Activated B cell treated with CpG ODN at 0.5 μM for 24 hours (primary cell): ENCODE measurements around the gene SPEM2. TPM values are rescaled to one million over a fixed set of nuclear protein-coding genes. Genes with fewer than 3 reads are reported as not detected.

Experiments
- ATAC-seq: fragments of 200-7000 bp; cut with Tn5 transposase; one replicate; pipeline ENCODE4 v1.10.0; 2021; ENCODE audit warnings: low read depth, mild to moderate bottlenecking, moderate library complexity
- CTCF ChIA-PET: fragments of 350-600 bp; sonication (Branson Sonifier 250); formaldehyde crosslinking; loops from one replicate; lab custom pipeline; 2021; ENCODE audit warnings: antibody characterized with exemption; lab: Charles Lee
- POLR2A ChIA-PET: fragments of 350-600 bp; sonication (Branson Sonifier 250); formaldehyde crosslinking; loops from one replicate; lab custom pipeline; 2021; ENCODE audit warnings: antibody characterized with exemption; lab: Charles Lee
- DNase-seq: peaks from one replicate; pipeline ENCODE4 v3.0.0; 2022
- H3K27ac Mint-ChIP-seq: one replicate; pipeline ENCODE4 v1.8.0; 2020; ENCODE audit warnings: mixed read lengths
- H3K27me3 Mint-ChIP-seq: one replicate; pipeline ENCODE4 v1.8.0; 2021; ENCODE audit warnings: mixed read lengths
- H3K36me3 Mint-ChIP-seq: one replicate; pipeline ENCODE4 v1.8.0; 2021; ENCODE audit warnings: low read depth, mixed read lengths
- H3K4me1 Mint-ChIP-seq: one replicate; pipeline ENCODE4 v1.8.0; 2021; ENCODE audit warnings: mixed read lengths
- H3K4me3 Mint-ChIP-seq: one replicate; pipeline ENCODE4 v1.8.0; 2020; ENCODE audit warnings: mild to moderate bottlenecking, mixed read lengths
- H3K9me3 Mint-ChIP-seq: one replicate; pipeline ENCODE4 v1.8.0; 2020; ENCODE audit warnings: mixed read lengths
- CTCF ChIP-seq: fragments of 200-600 bp; IDR thresholded peaks from one replicate; pipeline ENCODE4 v1.8.0; 2022; ENCODE audit warnings: antibody characterized with exemption, mild to moderate bottlenecking
- intact Hi-C: fragments of 100-400 bp; cut with micrococcal nuclease; formaldehyde crosslinking; loops from one replicate; pipeline ENCODE4 v1.15.1; 2024
- total RNA-seq: library from RNA; stranded (reverse); gene quantifications from 2 replicates; pipeline ENCODE4 v1.2.3, GENCODE V29; 2022

Gene SPEM2
- total RNA-seq, 1 donor from 2014 or later, result not detected

GRCh38 chr17:7418472-7419152 lies 6.8 kb upstream of the SPEM2 start:
- peaks cover 3% of the 10 kb centered on the region for H3K27me3 Mint-ChIP-seq
- no peaks in the 10 kb centered on the region for H3K9me3 Mint-ChIP-seq
- no peak overlapping the region for H3K27ac Mint-ChIP-seq
- H3K4me1 Mint-ChIP-seq, result no peaks in the 10 kb centered on the region
- ChIA-PET CTCF (no interaction called here), POLR2A (interaction anchor here (0.6 kb wide), 1 partner anchor 173 kb away, joined by 3 read pairs; no protein-coding TSS in a partner anchor)
- DNase-seq, result no peak
- intact Hi-C loops, result no loop called here
- H3K36me3 Mint-ChIP-seq, result no peaks in the 10 kb centered on the region
- no peak overlapping the region for H3K4me3 Mint-ChIP-seq
- ATAC-seq, result no peak
- TF ChIP-seq CTCF, result no peak

- H3K27ac Mint-ChIP-seq, result no peak within 1 kb of the TSS
- DNase-seq (no peak), ATAC-seq (no peak)
- H3K4me1 Mint-ChIP-seq, result no peaks in the 10 kb centered on the region
- H3K9me3 Mint-ChIP-seq, result no peaks in the 10 kb centered on the region
- no peak within 1 kb of the TSS for H3K4me3 Mint-ChIP-seq
- H3K27me3 Mint-ChIP-seq, result peaks cover 6% of the 10 kb centered on the region
- intact Hi-C loops, result no loop called here
- H3K36me3 Mint-ChIP-seq, result no peaks in the 10 kb centered on the region
- CTCF ChIA-PET, result no interaction called here
- no peak for TF ChIP-seq CTCF
- POLR2A ChIA-PET, result interaction anchor here (0.9 kb wide), 1 partner anchor 16 kb away, joined by 4 read pairs; the partner anchor contains the start of gene TMEM256
Measured at GRCh38 chr17:7419819-7420610, 5.4 kb upstream of the SPEM2 start, which contains the start of gene SPEM1. Gene SPEM1 (plus strand): TSS chr17:7420324. CDS start chr17:7420385, 61 bp downstream.

DNA sequence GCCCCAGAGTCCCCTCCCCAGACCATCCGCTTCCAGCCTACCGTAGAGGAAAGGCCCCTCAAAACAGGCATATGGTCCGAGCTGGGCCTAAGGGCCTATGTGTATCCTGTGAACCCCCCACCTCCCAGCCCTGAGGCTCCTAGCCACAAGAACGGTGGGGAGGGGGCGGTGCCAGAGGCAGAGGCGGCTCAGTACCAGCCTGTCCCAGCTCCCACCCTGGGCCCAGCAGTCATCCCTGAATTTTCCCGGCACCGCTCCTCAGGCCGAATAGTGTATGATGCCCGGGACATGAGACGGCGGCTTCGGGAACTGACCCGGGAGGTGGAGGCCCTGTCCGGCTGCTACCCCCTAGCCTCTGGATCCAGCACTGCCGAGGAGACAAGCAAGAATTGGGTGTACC lies 4.2 kb upstream of the SPEM2 start:
- ChIA-PET CTCF (no interaction called here), POLR2A (interaction anchor here (0.9 kb wide), 1 partner anchor 17 kb away, joined by 4 read pairs; the partner anchor contains the start of gene TMEM256)
- Mint-ChIP-seq H3K4me3 (no peak overlapping the region), H3K9me3 (no peaks in the 10 kb centered on the region), H3K27me3 (peaks cover 7% of the 10 kb centered on the region), H3K36me3 (no peaks in the 10 kb centered on the region), H3K27ac (no peak overlapping the region), H3K4me1 (no peaks in the 10 kb centered on the region)
- no peak for DNase-seq
- no peak for TF ChIP-seq CTCF
- intact Hi-C loops, result no loop called here
- ATAC-seq, result no peak

GRCh38 chr17:7423679-7424078 lies 1.7 kb upstream of the SPEM2 start:
- H3K27ac Mint-ChIP-seq, result no peak overlapping the region
- H3K36me3 Mint-ChIP-seq, result no peaks in the 10 kb centered on the region
- CTCF ChIA-PET, result interaction anchor here (1.8 kb wide), 1 partner anchor 13 kb away, joined by 6 read pairs; no protein-coding TSS in a partner anchor
- TF ChIP-seq CTCF, result no peak
- no peaks in the 10 kb centered on the region for H3K9me3 Mint-ChIP-seq
- no peaks in the 10 kb centered on the region for H3K4me1 Mint-ChIP-seq
- POLR2A ChIA-PET, result interaction anchor here (0.5 to 1.4 kb wide), 3 partner anchors 17 to 262 kb away, joined by 3 to 5 read pairs (median 3); no protein-coding TSS in a partner anchor
- intact Hi-C loops, result no loop called here
- no peak overlapping the region for H3K4me3 Mint-ChIP-seq
- ATAC-seq (no peak), DNase-seq (no peak)
- peaks cover 9% of the 10 kb centered on the region for H3K27me3 Mint-ChIP-seq

- Mint-ChIP-seq H3K27me3 (peaks cover 5% of the 10 kb centered on the region), H3K36me3 (no peaks in the 10 kb centered on the region), H3K4me3 (no peak overlapping the region), H3K27ac (no peak overlapping the region), H3K4me1 (no peaks in the 10 kb centered on the region), H3K9me3 (no peaks in the 10 kb centered on the region)
- no peak for DNase-seq
- ChIA-PET POLR2A (interaction anchor here (1.2 kb wide), 1 partner anchor 22 kb away, joined by 3 read pairs; the partner anchor contains the start of gene TMEM256), CTCF (no interaction called here)
- intact Hi-C loops, result no loop called here
- ATAC-seq, result no peak
- no peak for TF ChIP-seq CTCF
Measured at GRCh38 chr17:7425756-7426155, 340 bp downstream of the SPEM2 start.
